ENCODE results near the gene ST3GAL2.

GRCh38 chr16:70402916-70403659 is 35.8 kb downstream of the ST3GAL2 start:
- no peak for TF ChIP-seq CTCF (IDR thresholded peaks at IDR 0.05)
- TF ChIP-seq POLR2A (IDR thresholded peaks at IDR 0.05) = no peak
- no peak for TF ChIP-seq POLR2AphosphoS5 (IDR thresholded peaks at IDR 0.05)

Data from suprapubic skin (tissue), 4 donors.